ENCODE data around the gene KLK10.

DNA sequence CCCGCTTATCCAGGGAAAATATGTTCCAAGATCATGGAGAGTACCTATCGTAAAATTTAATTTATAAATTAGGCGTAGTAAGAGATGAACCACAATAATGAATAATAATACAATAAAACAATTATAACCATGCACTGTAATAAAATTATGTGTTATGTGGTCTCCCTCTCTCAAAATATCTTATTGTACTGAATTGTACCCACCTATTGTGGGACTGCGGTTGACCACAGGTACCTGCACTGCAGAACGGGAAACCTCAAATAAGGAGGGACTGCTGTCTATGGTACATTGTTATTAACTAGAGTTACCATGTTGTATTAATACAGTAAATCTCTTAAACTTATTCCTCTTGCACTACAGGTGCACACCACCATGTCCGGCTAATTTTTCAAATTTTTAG is 20.6 kb upstream of the KLK10 start:
- TF ChIP-seq, protein P1, sequence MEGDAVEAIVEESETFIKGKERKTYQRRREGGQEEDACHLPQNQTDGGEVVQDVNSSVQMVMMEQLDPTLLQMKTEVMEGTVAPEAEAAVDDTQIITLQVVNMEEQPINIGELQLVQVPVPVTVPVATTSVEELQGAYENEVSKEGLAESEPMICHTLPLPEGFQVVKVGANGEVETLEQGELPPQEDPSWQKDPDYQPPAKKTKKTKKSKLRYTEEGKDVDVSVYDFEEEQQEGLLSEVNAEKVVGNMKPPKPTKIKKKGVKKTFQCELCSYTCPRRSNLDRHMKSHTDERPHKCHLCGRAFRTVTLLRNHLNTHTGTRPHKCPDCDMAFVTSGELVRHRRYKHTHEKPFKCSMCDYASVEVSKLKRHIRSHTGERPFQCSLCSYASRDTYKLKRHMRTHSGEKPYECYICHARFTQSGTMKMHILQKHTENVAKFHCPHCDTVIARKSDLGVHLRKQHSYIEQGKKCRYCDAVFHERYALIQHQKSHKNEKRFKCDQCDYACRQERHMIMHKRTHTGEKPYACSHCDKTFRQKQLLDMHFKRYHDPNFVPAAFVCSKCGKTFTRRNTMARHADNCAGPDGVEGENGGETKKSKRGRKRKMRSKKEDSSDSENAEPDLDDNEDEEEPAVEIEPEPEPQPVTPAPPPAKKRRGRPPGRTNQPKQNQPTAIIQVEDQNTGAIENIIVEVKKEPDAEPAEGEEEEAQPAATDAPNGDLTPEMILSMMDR (IDR thresholded peaks at IDR 0.05; ENCODE audit: borderline replicate concordance, extremely low read depth, low read length, poor library complexity, severe bottlenecking): no peak
- TF ChIP-seq EZH2 (IDR thresholded peaks at IDR 0.05; ENCODE audit: borderline replicate concordance, low read depth, low read length, severe bottlenecking): no peak
